HUES48 (cell line): ENCODE results near the gene ST13.
"Not testable (repeated sequence)": the region's sequence is repeated elsewhere in the genome, so short reads cannot be mapped to it uniquely, and the experiment has no call there.

Source experiments
- H3K27ac ChIP-seq: one replicate; pipeline ENCODE4 v1.7.0; 2013; ENCODE audit warnings: low read depth, low read length, inconsistent platforms
- H3K27me3 ChIP-seq: 2 replicates; pipeline ENCODE4 v1.6.1; 2013; ENCODE audit warnings: mild to moderate bottlenecking, low read length; ENCODE audit not compliant: control insufficient read depth, insufficient read depth
- H3K36me3 ChIP-seq: 2 replicates; pipeline ENCODE4 v1.6.1; 2013; ENCODE audit warnings: low read length; ENCODE audit not compliant: control insufficient read depth, insufficient read depth
- H3K4me1 ChIP-seq: 2 replicates; pipeline ENCODE4 v1.6.1; 2013; ENCODE audit warnings: mild to moderate bottlenecking, low read length; ENCODE audit not compliant: control insufficient read depth, insufficient read depth
- H3K4me3 ChIP-seq: 2 replicates; pipeline ENCODE4 v1.5.1; 2013; ENCODE audit warnings: mild to moderate bottlenecking, low read depth, low read length
- H3K9ac ChIP-seq: 2 replicates; pipeline ENCODE4 v1.6.1; 2013; ENCODE audit warnings: mild to moderate bottlenecking, low read depth, low read length, moderate library complexity
- H3K9me3 ChIP-seq: 2 replicates; pipeline ENCODE4 v1.6.1; 2013; ENCODE audit warnings: low read length; ENCODE audit not compliant: control insufficient read depth, insufficient read depth

ST13 gene

DNA sequence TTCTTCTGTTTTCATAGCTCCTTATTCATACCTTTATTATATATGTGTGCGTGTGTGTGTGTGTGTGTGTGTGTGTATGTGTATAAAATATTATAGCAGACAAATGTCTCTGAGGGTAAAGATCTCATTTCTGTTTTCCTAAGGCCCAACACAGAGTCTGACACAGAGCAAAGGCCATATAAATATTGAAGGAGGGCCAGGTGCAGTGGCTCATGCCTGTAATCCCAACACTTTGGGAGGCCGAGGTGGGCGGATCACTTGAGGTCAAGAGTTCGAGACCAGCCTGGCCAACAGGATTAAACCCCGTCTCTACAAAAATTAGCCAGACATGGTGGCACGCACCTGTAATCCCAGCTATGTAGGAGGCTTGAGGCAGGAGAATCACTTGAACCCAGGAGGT is 11.9 kb upstream of the ST13 start:
- peaks cover 23% of the 10 kb centered on the region for H3K36me3 ChIP-seq
- not testable (repeated sequence) for H3K9ac ChIP-seq, H3K27me3 ChIP-seq, H3K9me3 ChIP-seq, H3K4me1 ChIP-seq, H3K4me3 ChIP-seq, H3K27ac ChIP-seq

DNA sequence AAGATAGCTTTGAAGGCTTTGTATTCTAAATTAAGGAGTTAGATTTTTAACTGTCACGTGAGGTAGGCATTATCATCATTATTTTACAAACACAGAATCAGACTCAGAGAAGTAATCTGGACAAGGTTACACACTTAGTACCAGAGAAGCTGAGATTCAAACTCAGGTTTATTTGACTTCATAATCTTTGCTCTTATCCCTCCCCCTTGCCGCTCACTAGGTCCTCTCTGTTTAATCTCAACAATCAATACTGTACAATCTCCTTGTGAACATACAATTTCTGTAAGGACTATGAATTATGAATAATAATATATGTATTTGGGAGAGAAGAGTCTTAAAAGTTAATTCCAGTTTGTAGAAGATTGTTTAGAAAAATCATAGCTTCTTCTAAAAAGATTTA is 10.7 kb upstream of the ST13 start:
- Histone ChIP-seq H3K27me3 (no peaks in the 10 kb centered on the region), H3K4me1 (0 out of 2 replicates have a peak, but pooled peaks cover 6% of the 10 kb centered on the region), H3K4me3 (no peak overlapping the region), H3K36me3 (peaks cover 27% of the 10 kb centered on the region), H3K27ac (no peak overlapping the region), H3K9me3 (no peaks in the 10 kb centered on the region), H3K9ac (no peak overlapping the region)

DNA sequence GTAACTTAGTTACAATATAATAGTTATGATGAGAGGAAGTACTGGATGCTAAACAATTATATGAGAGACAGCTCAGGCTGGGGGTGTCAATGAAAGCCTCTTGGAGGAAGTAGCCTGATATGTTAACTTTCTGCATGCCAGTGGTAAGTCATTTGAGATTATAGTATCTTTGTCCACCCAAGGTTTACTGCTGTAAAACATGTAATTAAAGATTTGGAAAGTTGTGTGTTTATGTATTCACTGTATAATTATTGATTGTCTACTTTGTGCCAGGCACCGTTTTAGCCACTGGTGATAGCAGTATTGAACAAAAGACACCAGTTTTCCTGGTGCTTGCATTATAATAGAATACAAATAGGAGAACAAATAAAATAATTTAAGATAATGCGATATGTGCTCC is 6.1 kb upstream of the ST13 start:
- Histone ChIP-seq H3K36me3 (peaks cover 18% of the 10 kb centered on the region), H3K27ac (no peak overlapping the region), H3K4me1 (peaks cover 12% of the 10 kb centered on the region; the same call in 1 of the 2 replicates), H3K9ac (no peak overlapping the region), H3K9me3 (no peaks in the 10 kb centered on the region), H3K4me3 (no peak overlapping the region), H3K27me3 (no peaks in the 10 kb centered on the region)

DNA sequence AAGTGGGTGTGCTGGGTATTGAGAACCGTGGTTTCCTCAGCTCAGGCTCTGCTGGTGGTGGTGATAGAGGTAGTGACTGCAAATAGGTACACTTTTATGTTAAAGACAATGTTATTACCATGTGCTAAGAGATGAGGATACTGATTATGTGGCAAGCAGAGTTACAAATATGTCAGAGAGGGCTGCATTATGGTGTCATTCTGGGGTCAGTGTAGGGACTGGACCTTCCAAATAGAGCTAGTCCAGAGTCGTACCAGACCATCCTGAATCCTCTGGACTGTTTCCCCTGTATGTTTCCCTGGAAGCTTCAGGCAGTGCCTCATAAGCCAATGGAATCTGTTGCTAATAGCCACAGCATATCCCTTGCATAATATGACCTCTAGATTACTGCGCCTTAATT is 5.6 kb upstream of the ST13 start, which contains the start of gene DNAJB7:
Gene DNAJB7, minus strand, starts transcription at position 101 of the 400 bp plus-strand sequence. CDS start 119 bp downstream, outside the sequence.
- Histone ChIP-seq H3K36me3 (peaks cover 18% of the 10 kb centered on the region), H3K9ac (no peak within 1 kb of the TSS), H3K4me3 (no peak within 1 kb of the TSS), H3K27me3 (no peaks in the 10 kb centered on the region), H3K27ac (no peak within 1 kb of the TSS), H3K9me3 (no peaks in the 10 kb centered on the region), H3K4me1 (peaks cover 12% of the 10 kb centered on the region; the same call in 1 of the 2 replicates)

DNA sequence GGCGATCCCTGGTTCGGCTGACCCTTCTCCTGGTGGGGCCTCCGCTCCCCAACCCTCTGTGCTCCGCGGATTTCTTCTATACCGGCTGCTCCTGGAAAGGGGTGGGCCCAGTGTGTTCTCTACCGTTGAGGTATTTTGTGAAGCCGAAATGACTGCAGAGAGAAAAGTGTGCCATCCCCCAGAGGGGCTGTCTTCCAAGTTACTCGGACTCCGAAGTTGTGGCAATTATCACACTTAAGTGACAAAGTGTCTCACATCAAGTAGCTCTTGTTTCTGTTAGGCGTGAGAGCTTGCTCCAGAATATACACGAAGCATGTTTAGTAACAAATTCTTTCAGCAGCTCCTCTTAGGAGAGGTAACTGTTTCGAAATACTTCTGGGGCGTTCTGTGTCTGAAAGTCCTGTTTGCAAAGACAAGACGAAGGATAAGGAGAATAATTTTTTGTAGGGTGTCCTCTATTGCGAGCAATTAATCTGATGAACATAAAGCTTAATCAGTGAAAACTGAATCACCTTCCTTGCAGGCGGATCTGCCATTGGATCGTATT is 943 bp upstream of the ST13 start:
- Histone ChIP-seq H3K27me3 (no peaks in the 10 kb centered on the region), H3K9ac (peak overlapping the region; percentile 91), H3K36me3 (peaks cover 34% of the 10 kb centered on the region), H3K9me3 (no peaks in the 10 kb centered on the region), H3K4me1 (peaks cover 28% of the 10 kb centered on the region), H3K4me3 (peak overlapping the region; percentile 91), H3K27ac (peak overlapping the region; percentile 97)

DNA sequence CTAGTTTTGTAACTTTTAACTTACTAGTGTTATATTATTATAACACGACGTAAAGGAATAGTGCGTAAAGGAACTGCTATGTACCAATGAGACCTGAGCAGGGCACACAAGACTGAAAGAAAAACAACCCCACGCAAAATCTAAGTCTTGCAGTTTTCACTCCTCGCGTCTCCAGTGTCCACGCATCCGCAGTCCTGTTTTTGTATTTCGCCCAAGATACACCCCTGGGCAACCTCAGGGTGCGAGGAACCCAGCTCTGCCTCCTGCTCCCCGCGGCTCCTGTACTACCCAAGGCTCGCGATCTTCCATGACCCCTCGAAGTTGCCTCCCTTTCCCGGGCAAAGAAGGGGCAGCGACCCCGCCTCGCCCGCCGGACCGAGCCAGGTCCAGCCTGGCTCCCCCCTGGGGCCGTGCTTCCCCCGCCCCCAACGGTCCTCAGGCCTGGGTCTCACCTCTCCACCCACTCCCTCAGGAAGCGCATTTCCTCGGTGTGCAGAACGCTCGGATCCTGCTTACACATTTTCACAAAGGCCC is 393 bp downstream of the ST13 start:
- H3K4me1 ChIP-seq, result peaks cover 28% of the 10 kb centered on the region
- H3K4me3 ChIP-seq, result peak overlapping the region; percentile 91
- H3K27ac ChIP-seq, result peak overlapping the region; percentile 97
- no peaks in the 10 kb centered on the region for H3K27me3 ChIP-seq
- peak overlapping the region; percentile 91 for H3K9ac ChIP-seq
- no peaks in the 10 kb centered on the region for H3K9me3 ChIP-seq
- H3K36me3 ChIP-seq, result peaks cover 29% of the 10 kb centered on the region

DNA sequence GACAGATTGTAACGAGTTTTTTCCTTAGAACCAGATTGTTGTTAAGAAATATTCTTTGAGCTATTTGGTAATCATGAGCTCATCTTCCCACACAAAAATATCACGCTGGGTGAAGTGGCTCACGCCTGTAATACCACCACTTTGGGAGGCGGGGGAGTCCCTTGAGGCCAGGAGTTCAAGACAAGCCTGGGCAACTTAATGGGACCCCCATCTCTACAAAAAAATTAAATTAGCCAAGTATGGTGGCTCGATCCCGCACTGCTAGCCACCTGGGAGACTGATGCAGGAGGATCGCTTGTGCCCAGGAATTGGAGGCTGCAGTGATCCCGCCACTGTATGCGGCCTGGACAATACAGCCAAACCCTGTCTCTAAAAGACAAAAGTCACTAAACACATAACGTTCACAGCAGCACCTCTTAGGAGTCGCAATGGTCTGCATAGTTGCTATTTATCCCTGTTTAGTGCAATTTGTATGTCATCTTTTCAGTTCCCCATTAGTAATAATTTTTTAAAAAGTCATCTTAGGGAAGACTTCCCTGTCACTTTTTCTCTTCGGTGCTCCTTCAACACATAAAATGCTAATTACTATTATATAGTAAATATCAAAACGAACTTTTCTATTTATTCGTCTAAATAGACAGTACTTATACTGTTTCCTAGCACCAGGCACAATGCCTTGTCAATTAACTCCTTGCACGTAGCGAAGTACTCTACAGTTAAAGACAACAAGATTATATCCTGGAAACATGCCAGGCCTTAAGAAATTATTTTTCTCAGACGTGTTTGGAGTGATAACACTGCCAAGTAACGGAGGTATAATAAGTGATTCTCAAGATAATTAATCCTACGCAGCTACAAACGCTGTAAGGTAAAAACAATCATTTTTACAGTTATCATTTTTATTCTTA is 1.1 kb downstream of the ST13 start:
- H3K27me3 ChIP-seq, result no peaks in the 10 kb centered on the region
- H3K4me3 ChIP-seq, result peak overlapping the region; percentile 91
- H3K9ac ChIP-seq, result peak overlapping the region; percentile 91
- H3K36me3 ChIP-seq, result peaks cover 34% of the 10 kb centered on the region
- no peaks in the 10 kb centered on the region for H3K9me3 ChIP-seq
- peaks cover 28% of the 10 kb centered on the region for H3K4me1 ChIP-seq
- H3K27ac ChIP-seq, result peak overlapping the region; percentile 97

DNA sequence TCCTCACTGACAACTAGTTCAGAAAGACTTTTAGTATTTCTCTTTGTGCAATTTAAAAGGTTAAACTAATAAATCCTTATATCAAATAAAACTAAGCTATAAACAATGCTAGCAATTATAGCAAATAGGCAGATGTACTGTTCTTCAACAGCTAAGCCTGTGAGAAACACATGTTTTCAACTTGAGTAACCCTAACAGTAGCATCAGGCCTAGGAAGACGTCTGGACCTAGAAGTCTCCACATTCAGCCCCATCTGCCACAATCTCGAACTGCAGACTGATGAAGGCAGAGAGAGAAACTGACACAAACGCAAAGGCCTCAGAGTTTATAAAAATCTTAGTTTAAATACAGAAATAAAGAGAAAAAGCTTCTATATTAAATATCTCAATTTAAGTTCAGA is 2.5 kb downstream of the ST13 start:
- Histone ChIP-seq H3K4me3 (0 out of 2 replicates have a peak overlapping the region, but pooled peaks have one; percentile 21), H3K27ac (no peak overlapping the region), H3K4me1 (peaks cover 28% of the 10 kb centered on the region), H3K27me3 (no peaks in the 10 kb centered on the region), H3K9ac (0 out of 2 replicates have a peak overlapping the region, but pooled peaks have one; percentile 4), H3K36me3 (peaks cover 47% of the 10 kb centered on the region), H3K9me3 (no peaks in the 10 kb centered on the region)

DNA sequence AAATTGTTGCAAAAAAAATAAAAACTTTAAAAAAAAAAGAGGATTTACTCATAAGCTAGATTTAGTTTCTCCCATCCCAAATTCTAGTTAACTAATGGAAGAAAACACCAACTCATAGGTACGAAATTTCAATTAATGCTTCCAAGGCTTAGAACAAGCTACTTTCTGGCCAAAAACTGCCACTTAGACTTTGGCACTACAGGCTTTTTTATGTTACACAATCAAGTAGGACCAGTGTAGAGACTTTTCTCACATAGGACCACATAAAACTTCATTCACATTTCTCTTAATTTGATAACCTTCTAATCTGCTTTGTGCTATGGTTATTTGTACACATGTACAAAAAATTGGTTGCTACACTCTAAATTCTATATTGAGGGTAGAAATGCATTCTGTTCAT is 3.1 kb downstream of the ST13 start:
- Histone ChIP-seq H3K9me3 (no peaks in the 10 kb centered on the region), H3K27me3 (no peaks in the 10 kb centered on the region), H3K27ac (no peak overlapping the region), H3K4me1 (peaks cover 28% of the 10 kb centered on the region), H3K36me3 (peaks cover 53% of the 10 kb centered on the region), H3K4me3 (peak overlapping the region; percentile 21; the same call in 1 of the 2 replicates), H3K9ac (0 out of 2 replicates have a peak overlapping the region, but pooled peaks have one; percentile 3)

DNA sequence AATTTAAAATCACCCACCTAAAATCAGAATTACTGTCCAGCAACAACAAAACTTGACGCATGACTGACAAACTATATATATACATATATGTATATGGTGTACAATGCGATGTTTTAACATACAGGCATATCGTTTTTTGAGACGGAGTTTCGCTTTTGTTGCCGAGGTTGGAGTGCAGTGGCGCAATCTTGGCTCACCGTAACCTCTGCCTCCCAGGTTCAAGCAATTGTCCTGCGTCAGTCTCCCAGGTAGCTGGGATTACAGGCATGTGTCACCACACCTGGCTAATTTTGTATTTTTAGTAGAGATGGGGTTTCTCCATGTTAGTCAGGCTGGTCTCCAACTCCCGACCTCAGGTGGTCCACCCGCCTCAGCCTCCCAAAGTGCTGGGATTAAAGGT is 10.6 kb downstream of the ST13 start:
- H3K27ac ChIP-seq, H3K9ac ChIP-seq, H3K27me3 ChIP-seq, H3K4me3 ChIP-seq, H3K4me1 ChIP-seq, H3K9me3 ChIP-seq: not testable (repeated sequence)
- H3K36me3 ChIP-seq, result peaks cover 99% of the 10 kb centered on the region

DNA sequence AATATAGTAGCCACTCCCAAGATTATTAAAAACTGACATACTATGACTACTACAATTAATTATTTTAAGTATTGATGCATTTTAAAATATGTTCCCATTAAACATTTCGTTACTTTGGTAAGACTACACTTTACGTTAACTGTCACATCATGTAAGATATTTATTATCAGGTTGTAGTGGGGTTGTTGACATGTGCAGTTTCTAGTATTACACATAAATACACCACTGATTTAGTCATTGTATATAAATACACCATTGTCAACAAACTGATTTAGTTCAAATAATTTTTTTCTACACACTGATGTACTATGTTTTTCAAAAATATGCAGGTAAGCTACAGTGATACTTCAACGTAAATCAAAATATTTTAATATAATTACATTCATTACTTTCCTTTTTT is 11.5 kb downstream of the ST13 start:
- H3K9ac ChIP-seq, result no peak overlapping the region
- H3K27me3 ChIP-seq, result no peaks in the 10 kb centered on the region
- H3K9me3 ChIP-seq, result no peaks in the 10 kb centered on the region
- H3K4me1 ChIP-seq, result no peaks in the 10 kb centered on the region
- peaks cover 99% of the 10 kb centered on the region for H3K36me3 ChIP-seq
- no peak overlapping the region for H3K4me3 ChIP-seq
- no peak overlapping the region for H3K27ac ChIP-seq
